ENCODE data around the gene MME.

MME gene

DNA sequence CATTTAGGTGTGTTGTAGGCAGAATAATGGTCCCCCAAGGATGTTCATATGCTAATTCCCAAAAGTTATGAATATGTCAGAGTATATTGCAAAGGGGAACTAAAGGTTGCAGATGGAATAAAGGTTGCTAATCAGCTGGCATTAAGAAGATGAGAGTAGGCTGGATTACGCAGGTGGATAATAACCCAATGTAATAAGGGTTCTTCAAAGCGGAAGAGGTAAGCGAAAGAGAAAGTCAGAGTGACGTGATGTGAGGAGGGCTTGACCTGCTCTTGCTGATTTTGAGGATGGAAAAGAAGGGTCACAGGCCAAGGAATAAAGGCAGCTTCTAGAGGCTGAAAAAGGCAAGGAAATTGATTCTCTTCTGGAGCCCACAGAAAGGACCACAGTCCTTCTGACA, 109.4 kb downstream of the MME start:
- no peak for TF ChIP-seq CTCF (IDR thresholded peaks at IDR 0.05; ENCODE audit: low read depth, low read length, missing control alignments)
- DNase-seq (ENCODE audit: low read depth): no peak
- no peak overlapping the region for H3K4me3 ChIP-seq (ENCODE audit: low read depth, low read length)
- in situ Hi-C loops (cut with HindIII; ENCODE audit: low sequenced_read_pairs): no loop called here

GRCh38 chr3:155190691-155191090, 110.6 kb downstream of the MME start:
- no peak for DNase-seq (ENCODE audit: low read depth)
- no peak overlapping the region for H3K4me3 ChIP-seq (ENCODE audit: low read depth, low read length)
- in situ Hi-C loops (cut with HindIII; ENCODE audit: low sequenced_read_pairs): no loop called here
- TF ChIP-seq CTCF (IDR thresholded peaks at IDR 0.05; ENCODE audit: low read depth, low read length, missing control alignments): no peak

GRCh38 chr3:155192957-155193746, 113.0 kb downstream of the MME start:
- no peak overlapping the region for H3K4me3 ChIP-seq (ENCODE audit: low read depth, low read length)
- in situ Hi-C loops (cut with HindIII; ENCODE audit: low sequenced_read_pairs): no loop called here
- DNase-seq (ENCODE audit: low read depth): no peak
- TF ChIP-seq CTCF (IDR thresholded peaks at IDR 0.05; ENCODE audit: low read depth, low read length, missing control alignments): no peak

GRCh38 chr3:155193868-155194267, 113.7 kb downstream of the MME start:
- DNase-seq (ENCODE audit: low read depth): no peak
- H3K4me3 ChIP-seq (ENCODE audit: low read depth, low read length): no peak overlapping the region
- no peak for TF ChIP-seq CTCF (IDR thresholded peaks at IDR 0.05; ENCODE audit: low read depth, low read length, missing control alignments)
- in situ Hi-C loops (cut with HindIII; ENCODE audit: low sequenced_read_pairs): no loop called here

- no peak overlapping the region for H3K4me3 ChIP-seq (ENCODE audit: low read depth, low read length)
- in situ Hi-C loops (cut with HindIII; ENCODE audit: low sequenced_read_pairs): no loop called here
- TF ChIP-seq CTCF (IDR thresholded peaks at IDR 0.05; ENCODE audit: low read depth, low read length, missing control alignments): no peak
- no peak for DNase-seq (ENCODE audit: low read depth)
These were observed 115.1 kb downstream of the MME start for GRCh38 chr3:155194973-155195957.

DNA sequence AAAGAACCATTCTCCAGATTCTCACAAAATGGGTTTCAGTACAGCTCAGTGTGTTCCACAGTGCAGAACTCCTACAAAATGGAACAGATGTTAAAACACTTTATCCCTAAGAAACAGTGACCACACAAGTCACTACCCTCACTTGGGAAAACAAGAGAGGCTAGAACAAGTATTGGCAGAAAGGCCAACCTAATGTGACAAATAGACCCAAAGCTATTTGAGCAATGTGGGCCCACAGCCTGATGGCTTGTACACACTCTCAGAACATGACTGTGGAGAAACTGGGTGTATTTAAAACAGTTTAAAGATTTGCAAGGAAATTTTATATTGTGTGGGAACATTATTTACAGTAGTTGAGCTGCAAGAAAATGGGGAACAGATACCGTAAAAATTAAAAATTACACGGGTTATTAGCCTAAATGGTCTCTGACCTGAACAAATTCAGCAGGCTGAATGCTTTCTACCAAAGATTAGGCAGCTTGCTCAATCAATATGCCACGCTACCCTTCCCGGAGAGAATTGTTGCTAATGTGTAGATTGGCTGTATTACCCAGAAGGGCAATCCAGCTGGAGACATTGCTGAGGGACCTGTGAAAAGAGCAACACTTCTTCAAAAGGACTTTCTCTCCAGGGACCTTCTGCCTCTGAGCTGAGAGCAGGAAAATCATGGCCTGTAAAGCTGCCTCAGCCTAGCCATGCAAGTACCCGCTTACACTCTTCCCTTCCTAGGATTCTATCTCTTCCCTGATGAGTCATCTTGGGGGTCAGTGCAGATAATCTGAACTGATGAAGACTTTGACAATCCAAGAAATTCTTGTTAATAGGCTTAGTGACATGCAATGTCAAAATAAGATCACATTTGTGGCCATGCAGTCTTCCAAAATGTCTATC, 116.3 kb downstream of the MME start:
- TF ChIP-seq CTCF (IDR thresholded peaks at IDR 0.05; ENCODE audit: low read depth, low read length, missing control alignments): no peak
- H3K4me3 ChIP-seq (ENCODE audit: low read depth, low read length): no peak overlapping the region
- DNase-seq (ENCODE audit: low read depth): no peak
- in situ Hi-C loops (cut with HindIII; ENCODE audit: low sequenced_read_pairs): no loop called here

Measured in astrocyte of the cerebellum (primary cell).